Activated naive CD4-positive, alpha-beta T cell treated with anti-CD3 and anti-CD28 coated beads for 36 hours (primary cell): ENCODE data around the gene AGAP6. TPM values are rescaled to one million over a fixed set of nuclear protein-coding genes. Genes with fewer than 3 reads are reported as not detected.
"Not testable (repeated sequence)": the region's sequence is repeated elsewhere in the genome, so short reads cannot be mapped to it uniquely, and the experiment has no call there.

Experiments
- CTCF ChIA-PET: fragments of 350-600 bp; sonication (Branson Sonifier 250); formaldehyde crosslinking; loops from one replicate; lab custom pipeline; 2021; ENCODE audit warnings: antibody characterized with exemption; lab: Charles Lee
- DNase-seq: peaks from one replicate; pipeline ENCODE4 v3.0.0-alpha.2; 2020
- H3K27ac Mint-ChIP-seq: one replicate; pipeline ENCODE4 v1.8.0; 2021; ENCODE audit warnings: mild to moderate bottlenecking, mixed read lengths
- H3K27me3 Mint-ChIP-seq: one replicate; pipeline ENCODE4 v1.8.0; 2021; ENCODE audit warnings: low read depth, mixed read lengths
- H3K36me3 Mint-ChIP-seq: one replicate; pipeline ENCODE4 v1.8.0; 2021; ENCODE audit warnings: low read depth, mixed read lengths
- H3K4me1 Mint-ChIP-seq: one replicate; pipeline ENCODE4 v1.8.0; 2021; ENCODE audit warnings: low read depth, mixed read lengths
- H3K4me3 Mint-ChIP-seq: one replicate; pipeline ENCODE4 v1.8.0; 2021; ENCODE audit warnings: mild to moderate bottlenecking, moderate library complexity, mixed read lengths
- H3K9me3 Mint-ChIP-seq: one replicate; pipeline ENCODE4 v1.8.0; 2021; ENCODE audit warnings: mixed read lengths
- intact Hi-C: fragments of 100-400 bp; cut with micrococcal nuclease; formaldehyde crosslinking; loops from one replicate; pipeline ENCODE4 v1.15.1; 2023
- total RNA-seq, 2 experiments: library from RNA; stranded (reverse); gene quantifications; one replicate each; pipeline ENCODE4 v1.2.3, GENCODE V29; 2021

AGAP6 gene
- total RNA-seq, 2 experiments from 2014 or later: 11.6 to 12.8 TPM

DNA sequence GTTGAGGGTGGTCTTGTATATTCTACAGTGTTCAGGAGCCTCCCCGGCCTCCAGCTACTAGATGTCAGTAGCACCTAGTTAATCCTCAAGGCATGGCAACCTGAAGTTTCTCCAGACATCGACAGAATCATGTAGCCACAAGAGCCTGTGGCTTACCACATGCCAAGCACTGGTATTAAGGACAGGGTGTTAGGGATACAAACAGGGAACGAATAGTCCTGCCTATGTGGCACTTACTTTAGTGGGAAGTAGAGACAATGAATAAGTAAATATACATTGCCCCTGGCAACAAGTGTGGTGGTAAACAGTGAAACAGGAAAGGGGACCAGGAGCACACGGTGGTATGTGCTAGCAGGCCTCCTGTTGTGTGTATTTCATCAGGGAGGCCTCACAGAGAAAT lies 47.1 kb downstream of the AGAP6 start:
- H3K9me3 Mint-ChIP-seq, CTCF ChIA-PET, intact Hi-C loops, H3K27ac Mint-ChIP-seq, H3K36me3 Mint-ChIP-seq, H3K27me3 Mint-ChIP-seq, H3K4me1 Mint-ChIP-seq, DNase-seq, H3K4me3 Mint-ChIP-seq: not testable (repeated sequence)

DNA sequence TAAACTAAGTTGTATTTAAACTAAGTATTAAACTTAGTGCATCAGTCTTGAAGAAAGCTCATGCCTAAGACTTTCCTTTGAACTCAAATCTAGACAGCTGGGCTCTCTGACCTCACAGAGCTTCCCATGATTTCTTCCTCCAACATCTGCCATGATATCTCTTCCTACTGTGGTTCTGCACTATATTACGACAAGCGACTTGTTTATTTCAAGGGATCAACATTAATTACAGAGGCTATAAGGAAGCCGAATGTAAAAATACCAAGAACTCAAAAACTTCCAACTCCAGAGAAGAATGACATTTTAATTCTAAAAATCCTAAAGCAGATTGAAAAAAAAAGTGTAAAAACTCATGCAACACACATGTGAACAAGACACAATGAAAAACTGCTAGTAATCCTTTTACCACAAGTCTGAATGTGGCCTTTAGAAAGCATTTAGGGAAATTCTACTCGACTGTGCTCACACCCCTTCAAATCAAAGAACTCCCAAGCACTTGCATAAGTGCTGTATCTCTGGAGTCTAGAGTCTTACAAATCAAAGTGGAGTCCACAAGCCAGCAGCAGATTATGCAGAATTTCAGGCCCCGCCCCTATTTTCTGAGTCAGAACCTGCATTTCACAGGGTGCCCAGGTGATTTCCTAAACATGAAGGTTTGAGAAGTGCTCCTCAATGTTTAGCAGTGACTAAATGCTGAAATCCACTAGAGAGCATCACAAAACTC lies 56.9 kb downstream of the AGAP6 start:
- Mint-ChIP-seq H3K4me1 (no peaks in the 10 kb centered on the region), H3K27me3 (no peaks in the 10 kb centered on the region), H3K36me3 (no peaks in the 10 kb centered on the region), H3K27ac (no peak overlapping the region), H3K9me3 (no peaks in the 10 kb centered on the region), H3K4me3 (no peak overlapping the region)
- DNase-seq: peak; percentile 22
- intact Hi-C loops: no loop called here
- CTCF ChIA-PET: no interaction called here

DNA sequence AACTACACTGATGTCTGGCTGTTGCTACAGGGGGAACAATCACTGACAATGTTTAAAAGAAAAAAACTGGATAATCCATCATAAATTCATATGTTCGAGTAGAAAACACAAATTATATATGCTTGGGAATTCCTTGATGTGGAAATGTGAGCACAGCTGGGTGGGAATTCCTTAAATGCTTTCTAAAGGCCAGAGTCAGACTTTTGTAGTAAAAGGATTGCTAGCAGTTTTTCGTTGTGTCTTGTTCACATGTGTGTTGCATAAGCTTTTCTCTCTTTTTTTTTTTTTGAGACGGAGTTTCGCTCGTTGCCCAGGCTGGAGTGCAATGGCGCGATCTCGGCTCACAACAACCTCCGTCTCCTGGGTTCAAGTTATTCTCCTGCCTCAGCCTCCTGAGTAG lies 58.3 kb downstream of the AGAP6 start:
- DNase-seq, H3K4me1 Mint-ChIP-seq, H3K36me3 Mint-ChIP-seq, intact Hi-C loops, H3K9me3 Mint-ChIP-seq, H3K4me3 Mint-ChIP-seq, H3K27me3 Mint-ChIP-seq, H3K27ac Mint-ChIP-seq, CTCF ChIA-PET: not testable (repeated sequence)

DNA sequence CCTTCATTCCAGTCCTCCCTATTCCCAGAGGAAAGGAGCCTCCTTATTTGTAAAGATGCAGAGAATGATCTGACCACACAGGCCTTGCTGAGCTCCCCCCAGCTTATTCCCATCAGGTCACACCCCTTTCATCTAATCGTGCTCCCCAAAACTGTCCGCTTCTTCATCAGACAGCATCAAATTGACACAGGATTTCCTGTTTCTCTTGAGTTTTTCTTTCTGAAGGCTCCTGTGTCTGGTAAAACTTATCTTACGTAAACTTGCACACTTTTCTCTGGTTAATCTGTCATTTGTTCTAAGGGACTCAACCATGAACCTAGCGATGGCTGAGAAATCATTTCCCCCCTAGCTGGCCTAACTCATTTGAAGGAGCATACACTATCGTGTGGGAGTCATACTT lies 59.4 kb downstream of the AGAP6 start:
- CTCF ChIA-PET, H3K36me3 Mint-ChIP-seq, intact Hi-C loops, DNase-seq, H3K27me3 Mint-ChIP-seq, H3K27ac Mint-ChIP-seq, H3K4me1 Mint-ChIP-seq, H3K4me3 Mint-ChIP-seq, H3K9me3 Mint-ChIP-seq: not testable (repeated sequence)

DNA sequence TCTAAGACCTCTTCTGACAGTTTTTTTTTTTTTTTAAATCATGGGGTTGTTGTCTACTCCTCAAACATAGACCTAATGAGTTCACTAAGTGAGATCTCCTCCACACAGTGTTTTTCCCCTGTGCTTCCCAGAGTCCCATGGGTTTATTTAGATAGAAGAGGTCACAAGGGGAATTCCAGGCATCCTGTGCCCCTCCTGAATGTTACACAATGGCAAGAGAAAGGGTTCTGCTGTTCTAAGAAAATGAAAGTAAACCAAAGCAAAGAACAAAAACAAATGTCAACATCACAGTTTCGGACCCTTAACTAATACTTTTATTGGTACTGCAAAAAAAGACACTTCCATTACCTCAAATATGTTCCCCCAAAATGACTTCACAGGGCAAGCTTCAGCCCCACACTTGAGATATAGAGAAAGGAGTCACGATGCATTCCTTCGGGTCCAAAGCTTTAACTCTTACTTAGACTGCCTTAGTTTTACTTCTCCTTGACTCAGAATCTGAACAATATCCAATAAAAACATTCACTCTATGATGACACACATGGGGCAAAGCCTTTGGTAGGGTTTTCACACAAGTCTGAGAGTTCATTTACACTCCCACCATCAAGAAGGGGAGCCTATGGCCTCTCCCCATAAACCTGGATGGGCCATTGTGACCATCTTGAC lies 63.9 kb downstream of the AGAP6 start:
- CTCF ChIA-PET, H3K9me3 Mint-ChIP-seq, intact Hi-C loops, DNase-seq, H3K4me1 Mint-ChIP-seq, H3K4me3 Mint-ChIP-seq, H3K27me3 Mint-ChIP-seq, H3K36me3 Mint-ChIP-seq, H3K27ac Mint-ChIP-seq: not testable (repeated sequence)

DNA sequence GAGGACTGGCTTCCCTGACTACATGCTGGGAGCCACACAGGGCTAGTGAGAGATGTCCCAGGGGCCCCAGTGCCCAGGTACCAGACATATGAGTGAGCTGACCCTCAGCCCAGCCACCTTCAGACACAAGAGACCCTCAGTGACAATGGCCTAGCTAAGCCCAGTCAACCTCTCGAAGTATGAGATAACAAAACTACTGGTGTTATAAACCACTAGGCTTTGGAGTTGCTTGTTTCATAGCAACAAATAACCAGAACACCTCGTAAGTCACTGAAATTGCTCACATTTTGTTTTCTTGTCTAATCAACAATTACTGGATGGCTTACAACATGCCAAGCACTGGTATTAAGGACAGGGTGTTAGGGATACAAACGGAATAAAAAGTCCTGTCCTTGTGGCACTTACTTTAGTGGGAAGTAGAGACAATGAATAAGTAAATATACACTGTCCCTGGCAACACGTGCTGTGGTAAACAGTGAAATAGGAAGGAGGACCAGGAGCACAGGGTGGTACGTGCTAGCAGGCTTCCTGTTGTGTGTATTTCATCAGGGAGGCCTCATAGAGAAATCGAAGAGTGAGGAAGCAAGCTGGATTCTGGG lies 64.7 kb downstream of the AGAP6 start:
- intact Hi-C loops, H3K9me3 Mint-ChIP-seq, CTCF ChIA-PET: not testable (repeated sequence)

DNA sequence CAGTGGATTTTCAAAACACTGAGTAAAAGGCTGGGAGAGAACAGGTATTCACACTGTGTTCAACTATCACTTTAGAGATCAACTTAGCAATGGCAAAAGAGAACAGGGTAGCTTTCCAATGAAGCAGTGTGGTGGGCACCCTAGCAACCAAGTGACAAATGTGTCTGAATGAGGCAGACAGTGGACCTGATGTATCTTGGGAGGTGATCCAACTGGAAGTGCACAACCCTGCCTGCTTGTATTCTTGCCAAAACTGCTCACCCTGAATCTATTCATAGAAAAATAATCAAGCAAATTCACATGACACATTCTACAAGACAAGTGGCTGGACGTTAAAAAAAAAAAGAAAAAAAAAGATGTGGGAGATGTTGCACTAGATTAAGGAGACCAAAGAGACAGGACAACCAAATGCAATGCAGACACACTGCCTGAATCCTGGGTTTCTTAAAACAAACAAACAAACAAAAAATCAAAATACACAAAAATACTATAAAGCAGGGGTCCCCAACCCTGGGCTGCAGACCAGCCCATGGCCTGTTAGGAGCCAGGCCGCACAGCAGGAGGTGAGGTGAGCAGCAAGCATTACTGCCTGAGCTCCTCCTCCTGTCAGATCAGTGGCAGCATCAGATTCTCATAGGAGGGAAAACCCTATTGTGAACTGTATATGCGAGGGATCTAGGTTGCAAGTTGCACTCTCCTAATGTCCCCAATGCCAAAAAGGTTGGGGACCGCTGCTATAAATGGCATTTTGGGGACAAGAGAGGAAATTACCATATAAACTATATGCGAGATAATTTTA lies 67.5 kb downstream of the AGAP6 start:
- H3K4me1 Mint-ChIP-seq, DNase-seq, H3K9me3 Mint-ChIP-seq, intact Hi-C loops, H3K4me3 Mint-ChIP-seq, H3K27me3 Mint-ChIP-seq, H3K36me3 Mint-ChIP-seq, CTCF ChIA-PET, H3K27ac Mint-ChIP-seq: not testable (repeated sequence)

More for the DNA sequence above, 64.7 kb downstream of the AGAP6 start:
- not testable (repeated sequence) for H3K4me3 Mint-ChIP-seq, H3K4me1 Mint-ChIP-seq, H3K27me3 Mint-ChIP-seq, H3K36me3 Mint-ChIP-seq, DNase-seq, H3K27ac Mint-ChIP-seq

DNA sequence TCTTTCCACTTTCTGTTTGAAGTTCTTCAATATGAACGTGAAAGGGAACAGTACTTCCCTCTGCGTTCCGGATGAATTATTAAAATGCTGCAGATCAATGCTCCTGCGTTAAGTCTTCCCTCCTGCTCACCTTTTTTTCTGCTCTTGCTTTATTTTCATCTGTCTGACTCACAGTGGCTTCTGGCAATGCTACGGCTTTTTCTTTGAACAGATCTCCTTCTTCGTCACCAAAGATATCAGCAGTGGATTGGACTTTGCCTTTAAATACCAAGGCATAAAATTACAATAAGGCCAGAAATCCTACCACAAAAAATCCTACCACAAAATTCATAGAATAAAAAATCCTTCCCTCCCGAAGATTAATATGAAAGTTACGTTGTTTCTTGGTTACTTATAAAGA lies 68.4 kb downstream of the AGAP6 start:
- H3K36me3 Mint-ChIP-seq, H3K4me3 Mint-ChIP-seq, H3K9me3 Mint-ChIP-seq, H3K27ac Mint-ChIP-seq, H3K4me1 Mint-ChIP-seq, DNase-seq, H3K27me3 Mint-ChIP-seq, CTCF ChIA-PET, intact Hi-C loops: not testable (repeated sequence)

DNA sequence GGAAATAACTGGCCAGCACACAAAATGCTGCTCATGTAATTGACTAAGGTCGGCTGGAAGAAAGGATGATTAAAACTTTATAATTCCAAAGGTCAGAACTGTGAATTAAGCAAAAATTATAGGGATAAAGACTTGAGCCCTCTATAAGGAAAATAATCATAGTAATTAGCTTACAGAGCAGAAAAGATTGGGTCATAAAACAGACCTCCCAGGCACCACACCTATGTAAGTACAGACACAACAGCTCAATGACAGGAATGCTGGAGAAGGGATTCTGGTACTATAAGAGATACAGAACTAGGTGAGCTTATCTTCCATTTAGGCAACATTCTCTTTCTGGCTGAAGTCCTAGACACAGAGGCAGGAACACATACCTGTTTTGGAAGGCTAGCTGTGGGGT lies 70.5 kb downstream of the AGAP6 start:
- DNase-seq, H3K27me3 Mint-ChIP-seq, H3K36me3 Mint-ChIP-seq, H3K9me3 Mint-ChIP-seq, H3K4me1 Mint-ChIP-seq, intact Hi-C loops, CTCF ChIA-PET, H3K4me3 Mint-ChIP-seq, H3K27ac Mint-ChIP-seq: not testable (repeated sequence)

DNA sequence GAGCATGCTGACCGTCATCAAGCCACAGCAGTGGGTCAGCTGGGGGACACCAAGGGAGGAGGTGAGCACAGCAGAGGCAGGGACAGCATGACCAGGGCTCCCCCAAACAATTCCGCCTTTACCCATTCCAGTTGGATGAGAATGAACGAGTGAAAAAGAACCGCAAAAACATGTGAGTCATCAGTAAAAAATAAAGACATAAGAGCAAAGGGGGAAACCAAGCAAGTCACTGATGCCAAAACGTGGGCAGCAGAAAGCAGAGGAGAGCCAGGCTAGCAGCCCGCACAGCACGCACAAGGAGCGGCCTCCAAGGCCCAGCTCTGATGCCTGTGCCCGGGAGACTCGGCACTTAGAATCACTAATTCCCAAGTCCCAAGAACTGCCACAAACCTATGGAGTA lies 71.7 kb downstream of the AGAP6 start:
- CTCF ChIA-PET, H3K27ac Mint-ChIP-seq, H3K9me3 Mint-ChIP-seq, H3K27me3 Mint-ChIP-seq, intact Hi-C loops, H3K4me1 Mint-ChIP-seq, H3K36me3 Mint-ChIP-seq, H3K4me3 Mint-ChIP-seq, DNase-seq: not testable (repeated sequence)
